Measurements from ENCODE around the gene ACSF3. TPM values are rescaled to one million over a fixed set of nuclear protein-coding genes. Genes with fewer than 3 reads are reported as not detected.
"Not testable (repeated sequence)": the region's sequence is repeated elsewhere in the genome, so short reads cannot be mapped to it uniquely, and the experiment has no call there.

The ACSF3 gene
- total and polyA plus RNA-seq, 7 donors: 13.4 to 26.5 (median 16.2) TPM

- H3K4me3 ChIP-seq: no peak overlapping the region
- intact Hi-C loops (cut with DNase I): no loop called here
- no peak for ATAC-seq
- WGBS, 3 donors: 29 to 34% (median 33%) methylated on average over 27 to 30 of the region's 30 CpGs
- peaks cover 0 to 37% (median 11%) of the 10 kb centered on the region in 3 donors for H3K27me3 ChIP-seq (ENCODE audit: insufficient read depth in 3 of 3, low read length in 2 of 3)
- no peaks in the 10 kb centered on the region for H3K36me3 ChIP-seq (ENCODE audit: insufficient read depth in 1 of 2, low read depth in 1 of 2)
- H3K27ac ChIP-seq: no peak overlapping the region
- H3K9me3 ChIP-seq: no peaks in the 10 kb centered on the region
- no peaks in the 10 kb centered on the region for H3K4me1 ChIP-seq
- no peak for DNase-seq
- TF ChIP-seq, protein P1, sequence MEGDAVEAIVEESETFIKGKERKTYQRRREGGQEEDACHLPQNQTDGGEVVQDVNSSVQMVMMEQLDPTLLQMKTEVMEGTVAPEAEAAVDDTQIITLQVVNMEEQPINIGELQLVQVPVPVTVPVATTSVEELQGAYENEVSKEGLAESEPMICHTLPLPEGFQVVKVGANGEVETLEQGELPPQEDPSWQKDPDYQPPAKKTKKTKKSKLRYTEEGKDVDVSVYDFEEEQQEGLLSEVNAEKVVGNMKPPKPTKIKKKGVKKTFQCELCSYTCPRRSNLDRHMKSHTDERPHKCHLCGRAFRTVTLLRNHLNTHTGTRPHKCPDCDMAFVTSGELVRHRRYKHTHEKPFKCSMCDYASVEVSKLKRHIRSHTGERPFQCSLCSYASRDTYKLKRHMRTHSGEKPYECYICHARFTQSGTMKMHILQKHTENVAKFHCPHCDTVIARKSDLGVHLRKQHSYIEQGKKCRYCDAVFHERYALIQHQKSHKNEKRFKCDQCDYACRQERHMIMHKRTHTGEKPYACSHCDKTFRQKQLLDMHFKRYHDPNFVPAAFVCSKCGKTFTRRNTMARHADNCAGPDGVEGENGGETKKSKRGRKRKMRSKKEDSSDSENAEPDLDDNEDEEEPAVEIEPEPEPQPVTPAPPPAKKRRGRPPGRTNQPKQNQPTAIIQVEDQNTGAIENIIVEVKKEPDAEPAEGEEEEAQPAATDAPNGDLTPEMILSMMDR (IDR thresholded peaks at IDR 0.05): no peak
Observed at GRCh38 chr16:89071686-89072547, 21.7 kb upstream of the ACSF3 start.

DNA sequence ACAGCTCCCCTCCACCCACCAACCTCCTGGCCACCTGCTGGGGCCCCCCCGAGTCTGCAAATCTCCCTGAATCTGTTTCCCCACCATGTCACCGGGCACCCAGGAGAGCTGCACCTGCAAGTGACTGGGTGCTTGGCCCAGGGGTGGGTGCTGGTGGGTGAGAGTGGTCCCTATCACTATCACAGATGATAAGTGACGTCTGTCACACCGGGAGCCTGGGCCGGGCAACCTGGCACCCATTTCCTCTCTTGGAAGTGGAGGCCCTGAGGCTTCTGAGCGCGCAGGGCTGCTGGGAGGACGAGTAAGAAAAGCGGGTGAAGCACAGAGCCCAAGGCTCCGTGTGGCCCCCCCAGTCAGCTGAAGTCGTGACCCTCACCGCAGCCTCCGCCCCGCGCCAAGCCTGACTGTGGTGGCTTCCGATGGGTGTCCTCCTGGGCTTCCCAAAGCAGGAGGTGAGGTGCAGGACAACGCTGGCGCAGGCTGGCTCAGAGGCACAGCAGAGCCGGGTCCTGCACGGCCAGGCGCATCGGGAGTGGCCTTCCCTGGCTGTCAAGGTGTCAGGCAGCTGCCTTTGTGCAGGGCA, 21.0 kb upstream of the ACSF3 start:
- no peak for ATAC-seq
- no peak for DNase-seq
- H3K4me3 ChIP-seq: no peak overlapping the region
- H3K9me3 ChIP-seq: no peaks in the 10 kb centered on the region
- no peaks in the 10 kb centered on the region for H3K36me3 ChIP-seq (ENCODE audit: insufficient read depth in 1 of 2, low read depth in 1 of 2)
- TF ChIP-seq, protein P1 (IDR thresholded peaks at IDR 0.05): no peak
- peaks cover 0 to 34% (median 11%) of the 10 kb centered on the region in 3 donors for H3K27me3 ChIP-seq (ENCODE audit: insufficient read depth in 3 of 3, low read length in 2 of 3)
- intact Hi-C loops (cut with DNase I): no loop called here
- no peak overlapping the region for H3K27ac ChIP-seq
- WGBS, 3 donors: 64 to 70% (median 67%) methylated on average over 21 to 22 of the region's 22 CpGs
- no peaks in the 10 kb centered on the region for H3K4me1 ChIP-seq

DNA sequence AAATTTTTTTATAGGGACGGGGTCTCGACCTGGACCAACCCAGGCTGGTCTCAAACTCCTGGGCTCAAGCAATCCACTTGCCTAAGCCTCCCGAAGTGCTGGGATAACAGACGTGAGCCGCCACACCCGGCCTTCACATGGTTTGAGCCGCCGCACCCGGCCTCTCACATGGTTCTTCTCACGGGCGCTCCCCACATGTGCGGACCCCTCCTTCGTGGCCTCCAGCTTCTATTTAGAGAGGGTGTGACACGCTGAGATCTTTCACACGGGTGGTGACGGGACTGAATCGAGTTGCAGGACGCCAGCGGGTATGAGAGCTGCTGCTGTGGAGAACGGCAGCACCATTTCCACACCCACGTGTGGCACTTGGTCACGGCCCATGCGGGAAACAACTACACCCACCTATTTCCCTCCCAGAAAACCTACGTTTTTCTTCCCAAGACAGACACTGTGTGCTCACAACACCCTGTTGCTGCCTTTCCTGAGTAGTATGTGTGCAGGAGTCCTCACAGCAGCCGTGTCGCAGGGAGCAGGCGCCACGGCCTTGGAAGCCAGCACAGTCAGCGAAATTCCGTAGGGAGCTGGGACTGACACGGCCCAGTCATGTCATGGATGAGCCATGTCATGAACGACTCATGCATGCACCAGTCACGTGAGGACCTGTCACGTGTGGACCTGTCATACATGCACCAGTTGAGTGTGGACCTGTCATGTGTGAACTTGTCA, 20.1 kb upstream of the ACSF3 start:
- H3K36me3 ChIP-seq (ENCODE audit: insufficient read depth in 1 of 2, low read depth in 1 of 2): no peaks in the 10 kb centered on the region
- peaks cover 0 to 28% (median 8%) of the 10 kb centered on the region in 3 donors for H3K27me3 ChIP-seq (ENCODE audit: insufficient read depth in 3 of 3, low read length in 2 of 3)
- no peaks in the 10 kb centered on the region for H3K9me3 ChIP-seq
- H3K4me3 ChIP-seq: no peak overlapping the region
- ATAC-seq (no peak), DNase-seq (no peak)
- 85 to 91% (median 87%) methylated on average over 34 of the region's 34 CpGs for WGBS, 3 donors
- no peak overlapping the region for H3K27ac ChIP-seq
- TF ChIP-seq, protein P1 (IDR thresholded peaks at IDR 0.05): no peak
- intact Hi-C loops (cut with DNase I): no loop called here
- no peaks in the 10 kb centered on the region for H3K4me1 ChIP-seq

GRCh38 chr16:89074072-89074674, 19.5 kb upstream of the ACSF3 start:
- intact Hi-C loops (cut with DNase I); H3K9me3 ChIP-seq; H3K27ac ChIP-seq; H3K36me3 ChIP-seq (ENCODE audit: insufficient read depth in 1 of 2, low read depth in 1 of 2); ATAC-seq; DNase-seq; H3K4me1 ChIP-seq; H3K4me3 ChIP-seq: not testable (repeated sequence)
- H3K27me3 ChIP-seq (ENCODE audit: insufficient read depth in 3 of 3, low read length in 2 of 3): peaks cover 0 to 28% (median 8%) of the 10 kb centered on the region in 3 donors
- 94 to 95% (median 95%) methylated on average over 34 to 35 of the region's 35 CpGs for WGBS, 3 donors
